Endothelial cell of umbilical vein (primary cell): ENCODE data around the gene CDC42SE1.

Experiments
- CTCF ChIP-seq, 2 donors: IDR thresholded peaks; 1 replicate in 1 of 2; 2 replicates in 1 of 2; pipeline ENCODE4 v1.5.1; 2011; ENCODE audit warnings: low read length in 2 of 2, mild to moderate bottlenecking in 2 of 2, moderate library complexity in 2 of 2, control low read depth in 1 of 2, inconsistent platforms in 1 of 2, low read depth in 1 of 2; ENCODE audit not compliant: insufficient read depth in 1 of 2; ENCODE audit errors: extremely low read depth in 1 of 2
- POLR2A ChIP-seq: IDR thresholded peaks from 2 replicates; pipeline ENCODE4 v1.6.1; 2012; ENCODE audit warnings: low read depth, mild to moderate bottlenecking, control low read depth, low read length
- POLR2AphosphoS5 ChIP-seq: IDR thresholded peaks from 2 replicates; pipeline ENCODE4 v1.6.1; 2012; ENCODE audit warnings: low read depth, mild to moderate bottlenecking, control low read depth, low read length, moderate library complexity; ENCODE audit not compliant: insufficient read depth

- TF ChIP-seq POLR2AphosphoS5 (no peak), CTCF (IDR thresholded peaks at IDR 0.05; ENCODE audit: extremely low read depth in 1 of 2, insufficient read depth in 1 of 2, low read depth in 1 of 2, low read length in 2 of 2) (no peak), POLR2A (no peak)
Measured at GRCh38 chr1:151098126-151098525, 38.7 kb upstream of the CDC42SE1 start.
